ENCODE results near the gene LRRC10.

Gene LRRC10

DNA sequence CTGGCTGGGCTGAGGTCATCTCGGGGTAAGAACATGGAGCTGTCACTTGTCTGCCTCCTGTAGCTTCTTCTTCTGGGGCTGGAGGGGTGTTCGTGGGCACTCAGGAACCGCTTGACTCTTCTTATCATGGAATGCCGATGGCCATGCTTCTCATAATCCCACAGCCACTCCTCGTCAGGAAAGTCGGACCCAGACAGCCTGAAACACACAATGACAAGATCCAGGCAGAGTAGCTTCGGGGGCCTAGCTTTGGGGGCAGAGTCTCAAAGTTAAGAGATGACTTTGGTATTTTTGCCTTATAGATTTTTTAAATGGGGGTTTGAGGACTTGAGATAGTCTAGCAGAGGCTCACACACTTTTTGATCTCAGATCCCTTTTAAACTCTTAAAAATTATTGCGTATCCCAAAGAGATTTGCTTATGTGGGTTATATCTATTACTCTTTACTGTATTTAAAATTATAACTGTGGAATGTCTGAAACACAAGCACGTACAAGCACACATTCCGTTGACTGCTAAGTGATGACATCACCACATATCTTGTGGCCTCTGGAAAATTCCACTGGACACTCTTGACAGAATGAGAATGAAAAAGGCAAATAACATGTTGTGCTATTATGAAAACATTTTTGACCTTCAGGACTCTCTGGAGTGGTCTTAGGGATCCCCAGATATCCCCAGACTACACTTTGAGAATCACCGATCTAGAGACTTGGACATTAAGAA lies 45.1 kb upstream of the LRRC10 start:
- H3K27me3 ChIP-seq (ENCODE audit: insufficient read depth, poor library complexity, severe bottlenecking) = no peaks in the 10 kb centered on the region
- no peak for TF ChIP-seq POLR2AphosphoS5 (IDR thresholded peaks at IDR 0.05; ENCODE audit: low read depth)
- no peak for DNase-seq (ENCODE audit: low read depth in 1 of 2, low spot score in 1 of 2)
- H3K27ac ChIP-seq (replicated peaks) = no peak overlapping the region
- no peak overlapping the region for H3K4me3 ChIP-seq (replicated peaks; ENCODE audit: insufficient read depth, low read length)

DNA sequence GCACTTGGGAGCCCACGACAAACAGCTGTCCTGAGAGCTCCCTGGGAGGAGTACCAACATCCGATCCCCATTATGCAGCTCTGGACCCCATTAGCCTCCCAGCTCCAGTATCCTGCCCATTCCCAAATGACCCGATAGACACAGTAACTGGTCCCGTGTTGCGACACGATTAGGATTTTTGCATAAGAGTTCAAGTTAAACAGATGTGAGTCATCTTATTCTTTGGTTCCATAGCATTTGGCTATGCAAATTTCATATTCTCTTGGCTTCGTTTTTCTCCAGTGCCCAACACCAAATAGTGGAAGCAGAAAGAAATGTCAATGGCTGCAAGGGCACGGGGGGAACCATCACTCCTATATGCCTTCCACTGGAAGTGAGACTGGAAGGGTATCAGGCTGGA lies 43.0 kb upstream of the LRRC10 start:
- DNase-seq (ENCODE audit: low read depth in 1 of 2, low spot score in 1 of 2) = no peak
- no peak overlapping the region for H3K27ac ChIP-seq (replicated peaks)
- no peak overlapping the region for H3K4me3 ChIP-seq (replicated peaks; ENCODE audit: insufficient read depth, low read length)
- H3K27me3 ChIP-seq (ENCODE audit: insufficient read depth, poor library complexity, severe bottlenecking) = no peaks in the 10 kb centered on the region
- TF ChIP-seq GABPA (IDR thresholded peaks at IDR 0.05; ENCODE audit: low read depth) (no peak), SPI1 (IDR thresholded peaks at IDR 0.05; ENCODE audit: borderline replicate concordance, low read depth) (no peak), POLR2AphosphoS5 (IDR thresholded peaks at IDR 0.05; ENCODE audit: low read depth) (no peak)
- TF ChIP-seq, protein P1, sequence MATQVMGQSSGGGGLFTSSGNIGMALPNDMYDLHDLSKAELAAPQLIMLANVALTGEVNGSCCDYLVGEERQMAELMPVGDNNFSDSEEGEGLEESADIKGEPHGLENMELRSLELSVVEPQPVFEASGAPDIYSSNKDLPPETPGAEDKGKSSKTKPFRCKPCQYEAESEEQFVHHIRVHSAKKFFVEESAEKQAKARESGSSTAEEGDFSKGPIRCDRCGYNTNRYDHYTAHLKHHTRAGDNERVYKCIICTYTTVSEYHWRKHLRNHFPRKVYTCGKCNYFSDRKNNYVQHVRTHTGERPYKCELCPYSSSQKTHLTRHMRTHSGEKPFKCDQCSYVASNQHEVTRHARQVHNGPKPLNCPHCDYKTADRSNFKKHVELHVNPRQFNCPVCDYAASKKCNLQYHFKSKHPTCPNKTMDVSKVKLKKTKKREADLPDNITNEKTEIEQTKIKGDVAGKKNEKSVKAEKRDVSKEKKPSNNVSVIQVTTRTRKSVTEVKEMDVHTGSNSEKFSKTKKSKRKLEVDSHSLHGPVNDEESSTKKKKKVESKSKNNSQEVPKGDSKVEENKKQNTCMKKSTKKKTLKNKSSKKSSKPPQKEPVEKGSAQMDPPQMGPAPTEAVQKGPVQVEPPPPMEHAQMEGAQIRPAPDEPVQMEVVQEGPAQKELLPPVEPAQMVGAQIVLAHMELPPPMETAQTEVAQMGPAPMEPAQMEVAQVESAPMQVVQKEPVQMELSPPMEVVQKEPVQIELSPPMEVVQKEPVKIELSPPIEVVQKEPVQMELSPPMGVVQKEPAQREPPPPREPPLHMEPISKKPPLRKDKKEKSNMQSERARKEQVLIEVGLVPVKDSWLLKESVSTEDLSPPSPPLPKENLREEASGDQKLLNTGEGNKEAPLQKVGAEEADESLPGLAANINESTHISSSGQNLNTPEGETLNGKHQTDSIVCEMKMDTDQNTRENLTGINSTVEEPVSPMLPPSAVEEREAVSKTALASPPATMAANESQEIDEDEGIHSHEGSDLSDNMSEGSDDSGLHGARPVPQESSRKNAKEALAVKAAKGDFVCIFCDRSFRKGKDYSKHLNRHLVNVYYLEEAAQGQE (IDR thresholded peaks at IDR 0.05; ENCODE audit: insufficient replicate concordance, low read depth) = no peak
- TF ChIP-seq, protein P2, sequence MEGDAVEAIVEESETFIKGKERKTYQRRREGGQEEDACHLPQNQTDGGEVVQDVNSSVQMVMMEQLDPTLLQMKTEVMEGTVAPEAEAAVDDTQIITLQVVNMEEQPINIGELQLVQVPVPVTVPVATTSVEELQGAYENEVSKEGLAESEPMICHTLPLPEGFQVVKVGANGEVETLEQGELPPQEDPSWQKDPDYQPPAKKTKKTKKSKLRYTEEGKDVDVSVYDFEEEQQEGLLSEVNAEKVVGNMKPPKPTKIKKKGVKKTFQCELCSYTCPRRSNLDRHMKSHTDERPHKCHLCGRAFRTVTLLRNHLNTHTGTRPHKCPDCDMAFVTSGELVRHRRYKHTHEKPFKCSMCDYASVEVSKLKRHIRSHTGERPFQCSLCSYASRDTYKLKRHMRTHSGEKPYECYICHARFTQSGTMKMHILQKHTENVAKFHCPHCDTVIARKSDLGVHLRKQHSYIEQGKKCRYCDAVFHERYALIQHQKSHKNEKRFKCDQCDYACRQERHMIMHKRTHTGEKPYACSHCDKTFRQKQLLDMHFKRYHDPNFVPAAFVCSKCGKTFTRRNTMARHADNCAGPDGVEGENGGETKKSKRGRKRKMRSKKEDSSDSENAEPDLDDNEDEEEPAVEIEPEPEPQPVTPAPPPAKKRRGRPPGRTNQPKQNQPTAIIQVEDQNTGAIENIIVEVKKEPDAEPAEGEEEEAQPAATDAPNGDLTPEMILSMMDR (IDR thresholded peaks at IDR 0.05; ENCODE audit: insufficient read depth, low read length) = no peak

DNA sequence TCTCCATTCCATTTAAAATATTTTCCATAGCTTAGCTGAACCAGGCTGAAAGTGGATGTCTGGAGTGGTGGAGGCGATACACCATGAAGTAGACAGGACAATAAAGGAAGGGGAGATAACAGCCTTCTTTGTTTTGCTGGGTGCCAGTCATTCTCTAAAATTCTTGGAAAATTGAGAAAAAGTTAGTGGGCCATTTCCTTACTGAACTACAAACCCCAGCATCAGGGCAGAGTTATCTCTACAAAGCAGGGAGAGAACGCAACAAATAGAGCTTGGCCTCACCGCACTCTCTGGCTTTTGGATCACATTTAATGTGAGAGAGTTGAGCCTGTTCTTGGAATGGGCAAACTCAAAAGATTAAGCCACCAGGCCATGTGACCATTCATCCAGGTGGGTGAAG lies 41.2 kb upstream of the LRRC10 start:
- no peaks in the 10 kb centered on the region for H3K27me3 ChIP-seq (ENCODE audit: insufficient read depth, poor library complexity, severe bottlenecking)
- H3K27ac ChIP-seq (replicated peaks) = no peak overlapping the region
- no peak for DNase-seq (ENCODE audit: low read depth in 1 of 2, low spot score in 1 of 2)
- TF ChIP-seq, protein P2 (IDR thresholded peaks at IDR 0.05; ENCODE audit: insufficient read depth, low read length) = no peak
- TF ChIP-seq, protein P1 (IDR thresholded peaks at IDR 0.05; ENCODE audit: insufficient replicate concordance, low read depth) = no peak
- TF ChIP-seq SPI1 (IDR thresholded peaks at IDR 0.05; ENCODE audit: borderline replicate concordance, low read depth) (no peak), GABPA (IDR thresholded peaks at IDR 0.05; ENCODE audit: low read depth) (no peak), POLR2AphosphoS5 (IDR thresholded peaks at IDR 0.05; ENCODE audit: low read depth) (no peak)
- H3K4me3 ChIP-seq (replicated peaks; ENCODE audit: insufficient read depth, low read length) = no peak overlapping the region

DNA sequence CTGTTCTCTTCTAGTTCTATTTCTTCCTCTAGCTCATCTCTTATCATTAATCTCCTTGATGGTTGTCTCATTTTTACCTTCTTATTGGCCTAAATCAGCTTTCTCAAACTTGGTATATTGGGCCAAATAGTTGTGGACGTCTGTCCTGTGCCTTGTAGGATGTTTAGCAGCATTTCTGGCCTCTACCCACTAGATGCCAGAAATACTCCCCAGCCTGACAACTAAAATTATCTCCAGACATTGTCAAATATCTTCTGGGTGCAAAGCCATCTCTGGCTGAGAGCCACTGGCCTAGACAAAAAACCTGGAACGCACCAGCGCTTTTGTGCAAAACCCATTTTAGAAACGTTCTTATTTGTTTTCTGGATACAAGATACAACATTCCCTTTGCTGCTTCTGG lies 38.8 kb upstream of the LRRC10 start:
- no peak overlapping the region for H3K27ac ChIP-seq (replicated peaks)
- DNase-seq (ENCODE audit: low read depth in 1 of 2, low spot score in 1 of 2) = no peak
- H3K27me3 ChIP-seq (ENCODE audit: insufficient read depth, poor library complexity, severe bottlenecking) = no peaks in the 10 kb centered on the region
- TF ChIP-seq, protein P1 (IDR thresholded peaks at IDR 0.05; ENCODE audit: insufficient replicate concordance, low read depth) = no peak
- TF ChIP-seq, protein P2 (IDR thresholded peaks at IDR 0.05; ENCODE audit: insufficient read depth, low read length) = no peak
- no peak for TF ChIP-seq SPI1 (IDR thresholded peaks at IDR 0.05; ENCODE audit: borderline replicate concordance, low read depth)
- no peak for TF ChIP-seq POLR2AphosphoS5 (IDR thresholded peaks at IDR 0.05; ENCODE audit: low read depth)
- TF ChIP-seq GABPA (IDR thresholded peaks at IDR 0.05; ENCODE audit: low read depth) = no peak
- no peak overlapping the region for H3K4me3 ChIP-seq (replicated peaks; ENCODE audit: insufficient read depth, low read length)

Data from HL-60 (cell line).